ENCODE measurements around the gene PTGES3. TPM values are rescaled to one million over a fixed set of nuclear protein-coding genes. Genes with fewer than 3 reads are reported as not detected.

PTGES3 gene
- total and polyA plus RNA-seq, 2 of the 8 experiments (the other 6 are each of a cell fraction or from before 2014, with no cell fraction given), result 111 to 464 TPM

GRCh38 chr12:56641219-56641618 is 46.9 kb downstream of the PTGES3 start (continued):
- TF ChIP-seq TAF7 (optimal IDR thresholded peaks at IDR 0.05; ENCODE audit: borderline replicate concordance, low read depth, low read length) (no peak), GABPA (IDR thresholded peaks at IDR 0.05; ENCODE audit: borderline replicate concordance, insufficient read depth, low read length) (no peak), EZH2 (IDR thresholded peaks at IDR 0.05; ENCODE audit: low read depth, low read length, severe bottlenecking) (no peak), CREB1 (IDR thresholded peaks at IDR 0.05) (no peak), ATF2 (IDR thresholded peaks at IDR 0.05; ENCODE audit: low read length) (no peak)
- TF ChIP-seq, protein P1, sequence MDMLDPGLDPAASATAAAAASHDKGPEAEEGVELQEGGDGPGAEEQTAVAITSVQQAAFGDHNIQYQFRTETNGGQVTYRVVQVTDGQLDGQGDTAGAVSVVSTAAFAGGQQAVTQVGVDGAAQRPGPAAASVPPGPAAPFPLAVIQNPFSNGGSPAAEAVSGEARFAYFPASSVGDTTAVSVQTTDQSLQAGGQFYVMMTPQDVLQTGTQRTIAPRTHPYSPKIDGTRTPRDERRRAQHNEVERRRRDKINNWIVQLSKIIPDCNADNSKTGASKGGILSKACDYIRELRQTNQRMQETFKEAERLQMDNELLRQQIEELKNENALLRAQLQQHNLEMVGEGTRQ (IDR thresholded peaks at IDR 0.05; ENCODE audit: low read length), result no peak
